Measurements from ENCODE around the gene RPS15. TPM values are rescaled to one million over a fixed set of nuclear protein-coding genes. Genes with fewer than 3 reads are reported as not detected.

The RPS15 gene
- total and polyA plus RNA-seq, 2 of the 13 experiments (the other 11 are each of a cell fraction or from before 2014, with no cell fraction given) = 695 to 1,411 TPM

DNA sequence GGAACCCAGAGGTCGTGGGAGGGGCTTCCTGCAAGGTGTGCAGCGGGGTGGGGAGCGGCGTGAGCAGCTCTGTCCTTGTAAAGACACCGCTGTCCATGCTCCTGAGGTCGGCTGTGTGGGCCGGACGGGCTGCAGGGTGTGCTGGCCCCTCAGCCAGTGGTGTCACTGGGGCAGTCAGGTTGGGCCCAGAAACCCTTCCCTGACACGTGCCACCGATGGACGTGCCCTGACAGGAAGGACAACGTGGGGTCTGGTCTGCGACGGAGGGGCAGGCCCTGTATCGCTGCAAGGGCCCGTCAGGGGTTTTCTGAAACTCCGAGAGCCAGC lies 4.2 kb upstream of the RPS15 start:
- in situ Hi-C loops (cut with HindIII; ENCODE audit: extremely low pct_ligation_motif_present, low pct_unique_long_range_greater_than_20kb) = no loop called here
- ChIA-PET POLR2A (no interaction called here), CTCF (ENCODE audit: low intra/inter-chr PET ratio, low total read pairs) (no interaction called here)
- no peak for DNase-seq (ENCODE audit: low spot score)
- intact Hi-C loops (cut with micrococcal nuclease; ENCODE audit: unreplicated experiment) = no loop called here
- H3K9ac ChIP-seq (ENCODE audit: insufficient read depth, low read depth, low read length) = no peak overlapping the region
- BruUV-seq (replicated peaks) = no TSS peak
- no peak for FAIRE-seq
- H3K27me3 ChIP-seq (ENCODE audit: control insufficient read depth in 1 of 2, insufficient read depth in 2 of 2, low read length in 2 of 2) = no peaks in the 10 kb centered on the region
- no peak overlapping the region for H2AFZ ChIP-seq (ENCODE audit: low read length)
- peaks cover 9% of the 10 kb centered on the region for H3K79me2 ChIP-seq (ENCODE audit: insufficient read depth, low read length)
- 98% methylated on average over 10 of the region's 17 CpGs for WGBS (ENCODE audit: low lambda C conversion rate)
- no peak for ATAC-seq
- H3K36me3 ChIP-seq (replicated peaks in 1 of 2; ENCODE audit: control insufficient read depth in 1 of 2, insufficient read depth in 2 of 2, low read length in 2 of 2) = peaks cover 24 to 47% of the 10 kb centered on the region in 2 experiments
- H3K27ac ChIP-seq (ENCODE audit: extremely low read length, insufficient read depth, low read length) = no peak overlapping the region
- no peak for TF ChIP-seq ZNF496 (CRISPR knock-in tag; IDR thresholded peaks at IDR 0.05; ENCODE audit: insufficient replicate concordance)
- peak; percentile 65 for TF ChIP-seq AGO2 (optimal IDR thresholded peaks at IDR 0.05; ENCODE audit: low read depth, low read length)
- H4K20me1 ChIP-seq (ENCODE audit: insufficient read depth, low read length) = peaks cover 2% of the 10 kb centered on the region
- H3K9me3 ChIP-seq (ENCODE audit: low read length) = no peaks in the 10 kb centered on the region
- no peak overlapping the region for H3K4me3 ChIP-seq (replicated peaks in 1 of 3; ENCODE audit: insufficient read depth in 1 of 3, low read depth in 2 of 3, low read length in 3 of 3)
- H3K4me2 ChIP-seq (ENCODE audit: low read depth, low read length) = no peak overlapping the region
- peaks cover 9% of the 10 kb centered on the region for H3K4me1 ChIP-seq (ENCODE audit: insufficient read depth, low read length)

DNA sequence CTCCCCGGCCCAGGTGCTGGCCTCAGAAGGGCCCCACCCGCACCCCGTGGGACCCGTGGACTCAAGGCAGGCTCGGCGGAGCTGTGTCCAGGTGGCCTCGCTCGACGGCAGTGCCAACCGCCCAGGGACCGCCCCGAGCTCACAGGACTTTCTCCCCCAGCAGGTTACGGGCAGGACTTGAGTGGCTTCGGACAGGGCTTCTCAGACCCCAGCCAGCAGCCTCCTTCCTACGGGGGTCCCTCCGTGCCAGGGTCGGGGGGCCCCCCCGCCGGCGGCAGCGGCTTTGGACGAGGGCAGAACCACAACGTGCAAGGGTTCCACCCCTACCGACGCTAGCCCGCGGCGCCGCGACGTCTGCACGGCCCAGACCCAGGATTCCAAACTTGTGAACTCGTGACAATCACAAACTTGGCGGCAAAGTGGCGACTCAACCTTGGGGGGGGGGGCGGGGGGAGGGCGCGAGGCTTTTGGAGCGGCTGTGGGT lies 3.6 kb upstream of the RPS15 start:
- Histone ChIP-seq H3K27ac (ENCODE audit: extremely low read length, insufficient read depth, low read length) (no peak overlapping the region), H3K9me3 (ENCODE audit: low read length) (no peaks in the 10 kb centered on the region), H3K4me3 (replicated peaks in 1 of 3; ENCODE audit: insufficient read depth in 1 of 3, low read depth in 2 of 3, low read length in 3 of 3) (no peak overlapping the region), H3K36me3 (replicated peaks in 1 of 2; ENCODE audit: control insufficient read depth in 1 of 2, insufficient read depth in 2 of 2, low read length in 2 of 2) (peaks cover 20 to 45% of the 10 kb centered on the region in 2 experiments), H3K4me2 (ENCODE audit: low read depth, low read length) (no peak overlapping the region), H3K79me2 (ENCODE audit: insufficient read depth, low read length) (peaks cover 15% of the 10 kb centered on the region), H2AFZ (ENCODE audit: low read length) (no peak overlapping the region), H3K4me1 (ENCODE audit: insufficient read depth, low read length) (peaks cover 13% of the 10 kb centered on the region), H4K20me1 (ENCODE audit: insufficient read depth, low read length) (peaks cover 8% of the 10 kb centered on the region), H3K27me3 (ENCODE audit: control insufficient read depth in 1 of 2, insufficient read depth in 2 of 2, low read length in 2 of 2) (no peaks in the 10 kb centered on the region), H3K9ac (ENCODE audit: insufficient read depth, low read depth, low read length) (no peak overlapping the region)
- in situ Hi-C loops (cut with HindIII; ENCODE audit: extremely low pct_ligation_motif_present, low pct_unique_long_range_greater_than_20kb) (no loop called here), intact Hi-C loops (cut with micrococcal nuclease; ENCODE audit: unreplicated experiment) (no loop called here)
- DNase-seq (ENCODE audit: low spot score) (no peak), FAIRE-seq (no peak), ATAC-seq (no peak)
- no TSS peak for BruUV-seq (replicated peaks)
- WGBS (ENCODE audit: low lambda C conversion rate) = 97% methylated on average over 30 of the region's 39 CpGs
- CTCF ChIA-PET (ENCODE audit: low intra/inter-chr PET ratio, low total read pairs) = no interaction called here
- peak; percentile 74 for TF ChIP-seq AGO2 (optimal IDR thresholded peaks at IDR 0.05; ENCODE audit: low read depth, low read length)
- no peak for TF ChIP-seq BCL6 (CRISPR knock-in tag; IDR thresholded peaks at IDR 0.05)
- TF ChIP-seq TBX3 (IDR thresholded peaks at IDR 0.05; ENCODE audit: borderline replicate concordance) = no peak
- TF ChIP-seq IRF2 (CRISPR knock-in tag; IDR thresholded peaks at IDR 0.05) = no peak
- TF ChIP-seq NCOA5 (CRISPR knock-in tag; IDR thresholded peaks at IDR 0.05) = no peak
- TF ChIP-seq, protein P1, sequence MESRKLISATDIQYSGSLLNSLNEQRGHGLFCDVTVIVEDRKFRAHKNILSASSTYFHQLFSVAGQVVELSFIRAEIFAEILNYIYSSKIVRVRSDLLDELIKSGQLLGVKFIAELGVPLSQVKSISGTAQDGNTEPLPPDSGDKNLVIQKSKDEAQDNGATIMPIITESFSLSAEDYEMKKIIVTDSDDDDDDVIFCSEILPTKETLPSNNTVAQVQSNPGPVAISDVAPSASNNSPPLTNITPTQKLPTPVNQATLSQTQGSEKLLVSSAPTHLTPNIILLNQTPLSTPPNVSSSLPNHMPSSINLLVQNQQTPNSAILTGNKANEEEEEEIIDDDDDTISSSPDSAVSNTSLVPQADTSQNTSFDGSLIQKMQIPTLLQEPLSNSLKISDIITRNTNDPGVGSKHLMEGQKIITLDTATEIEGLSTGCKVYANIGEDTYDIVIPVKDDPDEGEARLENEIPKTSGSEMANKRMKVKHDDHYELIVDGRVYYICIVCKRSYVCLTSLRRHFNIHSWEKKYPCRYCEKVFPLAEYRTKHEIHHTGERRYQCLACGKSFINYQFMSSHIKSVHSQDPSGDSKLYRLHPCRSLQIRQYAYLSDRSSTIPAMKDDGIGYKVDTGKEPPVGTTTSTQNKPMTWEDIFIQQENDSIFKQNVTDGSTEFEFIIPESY (CRISPR knock-in tag; IDR thresholded peaks at IDR 0.05) = peak; percentile 58; the same call in 1 of the 2 replicates
- no peak for TF ChIP-seq ZNF605 (CRISPR knock-in tag; IDR thresholded peaks at IDR 0.05)
- no peak for TF ChIP-seq POLR2AphosphoS5 (IDR thresholded peaks at IDR 0.05; ENCODE audit: low read depth, low read length)
- no peak for TF ChIP-seq MIER2 (CRISPR knock-in tag; IDR thresholded peaks at IDR 0.05)
- TF ChIP-seq, protein P2, sequence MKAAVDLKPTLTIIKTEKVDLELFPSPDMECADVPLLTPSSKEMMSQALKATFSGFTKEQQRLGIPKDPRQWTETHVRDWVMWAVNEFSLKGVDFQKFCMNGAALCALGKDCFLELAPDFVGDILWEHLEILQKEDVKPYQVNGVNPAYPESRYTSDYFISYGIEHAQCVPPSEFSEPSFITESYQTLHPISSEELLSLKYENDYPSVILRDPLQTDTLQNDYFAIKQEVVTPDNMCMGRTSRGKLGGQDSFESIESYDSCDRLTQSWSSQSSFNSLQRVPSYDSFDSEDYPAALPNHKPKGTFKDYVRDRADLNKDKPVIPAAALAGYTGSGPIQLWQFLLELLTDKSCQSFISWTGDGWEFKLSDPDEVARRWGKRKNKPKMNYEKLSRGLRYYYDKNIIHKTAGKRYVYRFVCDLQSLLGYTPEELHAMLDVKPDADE (CRISPR knock-in tag; IDR thresholded peaks at IDR 0.05) = no peak
- 0 out of 2 replicates have a peak, but pooled peaks have one; percentile 16 for TF ChIP-seq RBFOX2 (IDR thresholded peaks at IDR 0.05; ENCODE audit: low read depth, low read length)
- TF ChIP-seq, protein P3, sequence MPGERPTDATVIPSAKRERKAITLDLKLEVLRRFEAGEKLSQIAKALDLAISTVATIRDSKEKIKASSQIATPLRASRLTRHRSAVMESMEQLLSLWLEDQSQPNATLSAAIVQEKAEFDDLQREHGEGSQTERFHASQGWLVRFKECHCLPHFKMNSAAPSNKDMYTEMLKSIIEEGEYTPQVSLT (CRISPR knock-in tag; IDR thresholded peaks at IDR 0.05; ENCODE audit: borderline replicate concordance, low read depth) = no peak
- no peak for TF ChIP-seq MXD4 (CRISPR knock-in tag; IDR thresholded peaks at IDR 0.05)
- TF ChIP-seq RCOR2 (CRISPR knock-in tag; IDR thresholded peaks at IDR 0.05) = no peak
- POLR2A ChIA-PET = no interaction called here
